Tibial artery (tissue), 4 donors: ENCODE measurements around the gene MACROD2.

Experiments used
- DNase-seq, 2 donors: peaks; one replicate each; pipeline ENCODE4 v3.0.0-alpha.2; 2019
- H3K27ac ChIP-seq, 2 donors: fragments of 200-600 bp; sonication (generic) in 1 of 2; 1 replicate in 1 of 2; 2 replicates in 1 of 2; pipeline ENCODE4 v1.5.1; 2018 to 2019; ENCODE audit warnings: mild to moderate bottlenecking in 1 of 2
- H3K27me3 ChIP-seq, 2 donors: fragments of 200-600 bp; sonication (generic) in 1 of 2; one replicate each; pipeline versions ENCODE4 v1.5.1 to v1.6.0; 2016 to 2019
- H3K36me3 ChIP-seq, 3 donors: fragments of 200-600 bp; sonication (generic) in 2 of 3; one replicate each; pipeline ENCODE4 v1.5.1; 2016 to 2019; ENCODE audit warnings: mild to moderate bottlenecking in 2 of 3
- H3K4me1 ChIP-seq, 4 donors: fragments of 200-600 bp; sonication (generic) in 2 of 4; 1 replicate in 3 of 4; 2 replicates in 1 of 4; pipeline ENCODE4 v1.5.1; 2016 to 2019
- H3K4me3 ChIP-seq, 2 donors: fragments of 200-600 bp; sonication (generic) in 1 of 2; 1 replicate in 1 of 2; 2 replicates in 1 of 2; pipeline ENCODE4 v1.5.1; 2018 to 2019; ENCODE audit warnings: mild to moderate bottlenecking in 2 of 2
- H3K9me3 ChIP-seq, 3 donors: fragments of 200-600 bp; sonication (generic) in 1 of 3; one replicate each; pipeline ENCODE4 v1.5.1; 2016 to 2019
- CTCF ChIP-seq, 2 experiments: fragments of 200-600 bp in 1 of 2; fragments of 450-650 bp in 1 of 2; IDR thresholded peaks; one replicate each; pipeline ENCODE4 v1.5.1; 2017 to 2019; ENCODE audit warnings: antibody characterized with exemption in 2 of 2, mild to moderate bottlenecking in 1 of 2, moderate library complexity in 1 of 2
- intact Hi-C: fragments of 100-400 bp; cut with DNase I; formaldehyde crosslinking; loops from one replicate; pipeline ENCODE4 v1.15.0; 2023; ENCODE audit warnings: low total_unique reads

The MACROD2 gene

GRCh38 chr20:14778096-14778495 is 782.8 kb downstream of the MACROD2 start:
- H3K4me3 ChIP-seq = no peak overlapping the region
- no peak overlapping the region for H3K27ac ChIP-seq
- H3K9me3 ChIP-seq = no peaks in the 10 kb centered on the region
- no peaks in the 10 kb centered on the region for H3K4me1 ChIP-seq
- TF ChIP-seq CTCF (IDR thresholded peaks at IDR 0.05) = no peak
- intact Hi-C loops = no loop called here
- no peak for DNase-seq
- H3K27me3 ChIP-seq = no peaks in the 10 kb centered on the region
- no peaks in the 10 kb centered on the region for H3K36me3 ChIP-seq

DNA sequence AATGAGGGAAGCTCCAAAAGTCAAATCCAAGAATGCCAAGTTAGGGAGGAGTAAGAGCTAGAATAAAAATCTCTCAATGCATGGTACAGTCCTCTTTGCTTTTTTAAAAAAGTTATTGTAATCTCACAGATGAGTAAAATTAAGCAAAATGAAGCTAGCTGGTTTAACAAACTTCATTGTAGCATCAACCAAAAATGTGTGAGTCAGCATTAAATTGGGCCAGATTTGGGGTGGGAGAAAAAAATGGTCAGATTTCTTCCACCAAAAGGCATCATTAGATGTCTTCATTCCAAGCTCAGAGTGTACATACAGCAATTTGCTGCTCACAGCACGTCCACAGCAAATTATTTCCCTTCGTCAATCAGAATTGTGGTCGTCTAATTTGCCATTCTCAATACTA is 783.6 kb downstream of the MACROD2 start:
- no peak for TF ChIP-seq CTCF (IDR thresholded peaks at IDR 0.05)
- Histone ChIP-seq H3K27me3 (no peaks in the 10 kb centered on the region), H3K4me3 (no peak overlapping the region), H3K9me3 (no peaks in the 10 kb centered on the region), H3K27ac (no peak overlapping the region), H3K36me3 (no peaks in the 10 kb centered on the region), H3K4me1 (no peaks in the 10 kb centered on the region)
- DNase-seq = no peak
- intact Hi-C loops = no loop called here

GRCh38 chr20:14780508-14780907 is 785.2 kb downstream of the MACROD2 start:
- H3K36me3 ChIP-seq = no peaks in the 10 kb centered on the region
- no peaks in the 10 kb centered on the region for H3K4me1 ChIP-seq
- H3K4me3 ChIP-seq = no peak overlapping the region
- H3K9me3 ChIP-seq = no peaks in the 10 kb centered on the region
- DNase-seq = no peak
- no peak for TF ChIP-seq CTCF (IDR thresholded peaks at IDR 0.05)
- no peak overlapping the region for H3K27ac ChIP-seq
- intact Hi-C loops = no loop called here
- H3K27me3 ChIP-seq = no peaks in the 10 kb centered on the region

GRCh38 chr20:14782731-14783130 is 787.4 kb downstream of the MACROD2 start:
- no peak for DNase-seq
- H3K4me3 ChIP-seq = no peak overlapping the region
- no peak overlapping the region for H3K27ac ChIP-seq
- H3K4me1 ChIP-seq = no peaks in the 10 kb centered on the region
- no peak for TF ChIP-seq CTCF (IDR thresholded peaks at IDR 0.05)
- no peaks in the 10 kb centered on the region for H3K27me3 ChIP-seq
- H3K9me3 ChIP-seq = no peaks in the 10 kb centered on the region
- intact Hi-C loops = no loop called here
- H3K36me3 ChIP-seq = no peaks in the 10 kb centered on the region

GRCh38 chr20:14783766-14784165 is 788.5 kb downstream of the MACROD2 start:
- H3K4me3 ChIP-seq = no peak overlapping the region
- TF ChIP-seq CTCF (IDR thresholded peaks at IDR 0.05) = no peak
- H3K27ac ChIP-seq = no peak overlapping the region
- no peaks in the 10 kb centered on the region for H3K9me3 ChIP-seq
- DNase-seq = no peak
- intact Hi-C loops = no loop called here
- H3K4me1 ChIP-seq = no peaks in the 10 kb centered on the region
- H3K27me3 ChIP-seq = no peaks in the 10 kb centered on the region
- H3K36me3 ChIP-seq = no peaks in the 10 kb centered on the region

- TF ChIP-seq CTCF (IDR thresholded peaks at IDR 0.05) = no peak
- Histone ChIP-seq H3K4me1 (no peaks in the 10 kb centered on the region), H3K9me3 (no peaks in the 10 kb centered on the region), H3K4me3 (no peak overlapping the region), H3K36me3 (no peaks in the 10 kb centered on the region), H3K27me3 (no peaks in the 10 kb centered on the region), H3K27ac (no peak overlapping the region)
- no peak for DNase-seq
- intact Hi-C loops = no loop called here
Observed at GRCh38 chr20:14785065-14785743, 789.9 kb downstream of the MACROD2 start.
